Nephron progenitor cell (in vitro differentiated cells): ENCODE measurements around the gene TIAM2.
"Not testable (repeated sequence)": the region's sequence is repeated elsewhere in the genome, so short reads cannot be mapped to it uniquely, and the experiment has no call there.

Experiments
- DNase-seq: peaks from one replicate; pipeline ENCODE4 v3.0.0; 2021
- H3K27ac Mint-ChIP-seq: 2 replicates; pipeline ENCODE4 v1.8.0; 2021; ENCODE audit warnings: mild to moderate bottlenecking, moderate library complexity, mixed read lengths
- H3K27me3 Mint-ChIP-seq: 2 replicates; pipeline ENCODE4 v1.8.0; 2021; ENCODE audit warnings: mild to moderate bottlenecking, low read depth, mixed read lengths; ENCODE audit not compliant: poor library complexity
- H3K36me3 Mint-ChIP-seq: 2 replicates; pipeline ENCODE4 v1.8.0; 2021; ENCODE audit warnings: low read depth, mixed read lengths
- H3K4me1 Mint-ChIP-seq: 2 replicates; pipeline ENCODE4 v1.8.0; 2021; ENCODE audit warnings: mixed read lengths
- H3K4me3 Mint-ChIP-seq: 2 replicates; pipeline ENCODE4 v1.8.0; 2021; ENCODE audit warnings: mild to moderate bottlenecking, moderate library complexity, mixed read lengths
- H3K9me3 Mint-ChIP-seq: 2 replicates; pipeline ENCODE4 v1.8.0; 2021; ENCODE audit warnings: mild to moderate bottlenecking, moderate library complexity, mixed read lengths
- CTCF ChIP-seq: fragments of 200-600 bp; sonication (generic); IDR thresholded peaks from 2 replicates; pipeline ENCODE4 v1.5.0; 2021; ENCODE audit warnings: antibody characterized with exemption

TIAM2 gene

GRCh38 chr6:155090166-155090565, 95.1 kb downstream of the TIAM2 start:
- H3K9me3 Mint-ChIP-seq: no peaks in the 10 kb centered on the region
- no peaks in the 10 kb centered on the region for H3K27me3 Mint-ChIP-seq
- H3K27ac Mint-ChIP-seq: no peak overlapping the region
- peaks cover 5% of the 10 kb centered on the region for H3K4me1 Mint-ChIP-seq
- H3K4me3 Mint-ChIP-seq: no peak overlapping the region
- no peak for TF ChIP-seq CTCF
- peaks cover 5% of the 10 kb centered on the region for H3K36me3 Mint-ChIP-seq
- no peak for DNase-seq

- H3K4me1 Mint-ChIP-seq: peaks cover 5% of the 10 kb centered on the region
- no peaks in the 10 kb centered on the region for H3K27me3 Mint-ChIP-seq
- H3K9me3 Mint-ChIP-seq: peaks cover 4% of the 10 kb centered on the region
- no peak overlapping the region for H3K27ac Mint-ChIP-seq
- no peak for DNase-seq
- H3K4me3 Mint-ChIP-seq: no peak overlapping the region
- peaks cover 10% of the 10 kb centered on the region for H3K36me3 Mint-ChIP-seq
- no peak for TF ChIP-seq CTCF
Measured at GRCh38 chr6:155091756-155092155, 96.6 kb downstream of the TIAM2 start.

- peaks cover 5% of the 10 kb centered on the region for H3K4me1 Mint-ChIP-seq
- H3K27me3 Mint-ChIP-seq: no peaks in the 10 kb centered on the region
- peaks cover 16% of the 10 kb centered on the region for H3K9me3 Mint-ChIP-seq
- peaks cover 16% of the 10 kb centered on the region for H3K36me3 Mint-ChIP-seq
- no peak overlapping the region for H3K4me3 Mint-ChIP-seq
- TF ChIP-seq CTCF: no peak
- no peak overlapping the region for H3K27ac Mint-ChIP-seq
- no peak for DNase-seq
Measured at GRCh38 chr6:155093430-155093829, 98.3 kb downstream of the TIAM2 start.

GRCh38 chr6:155100087-155100486, 105.0 kb downstream of the TIAM2 start:
- DNase-seq: no peak
- no peak overlapping the region for H3K4me3 Mint-ChIP-seq
- peaks cover 11% of the 10 kb centered on the region for H3K36me3 Mint-ChIP-seq
- peaks cover 16% of the 10 kb centered on the region for H3K9me3 Mint-ChIP-seq
- peaks cover 4% of the 10 kb centered on the region for H3K4me1 Mint-ChIP-seq
- H3K27ac Mint-ChIP-seq: no peak overlapping the region
- no peak for TF ChIP-seq CTCF
- H3K27me3 Mint-ChIP-seq: no peaks in the 10 kb centered on the region

GRCh38 chr6:155100591-155100990, 105.5 kb downstream of the TIAM2 start:
- Mint-ChIP-seq H3K4me3 (no peak overlapping the region), H3K36me3 (peaks cover 11% of the 10 kb centered on the region)
- no peak for DNase-seq

GRCh38 chr6:155103083-155103645, 108.0 kb downstream of the TIAM2 start:
- DNase-seq, H3K36me3 Mint-ChIP-seq, H3K27ac Mint-ChIP-seq, H3K4me3 Mint-ChIP-seq, H3K9me3 Mint-ChIP-seq, H3K27me3 Mint-ChIP-seq: not testable (repeated sequence)
- peaks cover 11% of the 10 kb centered on the region for H3K4me1 Mint-ChIP-seq

More at GRCh38 chr6:155100591-155100990, 105.5 kb downstream of the TIAM2 start:
- Mint-ChIP-seq H3K4me1 (peaks cover 4% of the 10 kb centered on the region), H3K9me3 (peaks cover 16% of the 10 kb centered on the region), H3K27me3 (no peaks in the 10 kb centered on the region), H3K27ac (no peak overlapping the region)
- no peak for TF ChIP-seq CTCF
